ENCODE data around the gene SHLD2.
"Not testable (repeated sequence)": the region's sequence is repeated elsewhere in the genome, so short reads cannot be mapped to it uniquely, and the experiment has no call there.

The SHLD2 gene

GRCh38 chr10:87094373-87095235 lies at the start of gene SHLD2, which contains the start of gene GLUD1:
Gene SHLD2, plus strand, starts transcription at chr10:87095206. Its CDS starts 56,149 bp downstream, at chr10:87151355.
Gene GLUD1, minus strand, starts transcription at chr10:87094843. Its CDS starts 74 bp downstream, at chr10:87094769.
- DNase-seq (ENCODE audit: low read depth): peak; percentile 71

- no peak for DNase-seq (ENCODE audit: low read depth)
These were observed 49.5 kb upstream of the SHLD2 start for GRCh38 chr10:87045434-87045938.

- DNase-seq (ENCODE audit: low read depth): no peak
These were observed 41.9 kb upstream of the SHLD2 start for GRCh38 chr10:87053111-87053510.

GRCh38 chr10:87053577-87054181 lies 41.3 kb upstream of the SHLD2 start:
- DNase-seq (ENCODE audit: low read depth): no peak

GRCh38 chr10:87054373-87055295 lies 40.4 kb upstream of the SHLD2 start:
- no peak for DNase-seq (ENCODE audit: low read depth)

GRCh38 chr10:87058171-87058570 lies 36.8 kb upstream of the SHLD2 start:
- no peak for DNase-seq (ENCODE audit: low read depth)

GRCh38 chr10:87059401-87059800 lies 35.6 kb upstream of the SHLD2 start:
- DNase-seq (ENCODE audit: low read depth): no peak

GRCh38 chr10:87060280-87060928 lies 34.6 kb upstream of the SHLD2 start:
- no peak for DNase-seq (ENCODE audit: low read depth)

- DNase-seq (ENCODE audit: low read depth): no peak
These were observed 30.4 kb upstream of the SHLD2 start for GRCh38 chr10:87064651-87065050.

- DNase-seq (ENCODE audit: low read depth): no peak
These were observed 28.8 kb upstream of the SHLD2 start for GRCh38 chr10:87066178-87066577.

GRCh38 chr10:87066865-87067264 lies 28.1 kb upstream of the SHLD2 start:
- DNase-seq (ENCODE audit: low read depth): no peak

GRCh38 chr10:87068281-87068680 lies 26.7 kb upstream of the SHLD2 start:
- no peak for DNase-seq (ENCODE audit: low read depth)

- DNase-seq (ENCODE audit: low read depth): no peak
These were observed 22.6 kb upstream of the SHLD2 start for GRCh38 chr10:87072449-87072848.

GRCh38 chr10:87076421-87076820 lies 18.6 kb upstream of the SHLD2 start:
- DNase-seq (ENCODE audit: low read depth): not testable (repeated sequence)

GRCh38 chr10:87079106-87079836 lies 15.7 kb upstream of the SHLD2 start:
- no peak for DNase-seq (ENCODE audit: low read depth)

- DNase-seq (ENCODE audit: low read depth): not testable (repeated sequence)
These were observed 14.4 kb upstream of the SHLD2 start for GRCh38 chr10:87080621-87081020.

GRCh38 chr10:87081574-87081973 lies 13.4 kb upstream of the SHLD2 start:
- not testable (repeated sequence) for DNase-seq (ENCODE audit: low read depth)

- DNase-seq (ENCODE audit: low read depth): not testable (repeated sequence)
These were observed 12.8 kb upstream of the SHLD2 start for GRCh38 chr10:87082219-87082618.

GRCh38 chr10:87083576-87084290 lies 11.3 kb upstream of the SHLD2 start:
- DNase-seq (ENCODE audit: low read depth): not testable (repeated sequence)

GRCh38 chr10:87084291-87084782 lies 10.7 kb upstream of the SHLD2 start:
- not testable (repeated sequence) for DNase-seq (ENCODE audit: low read depth)
